ENCODE measurements around the gene PIGV.

Gene PIGV

GRCh38 chr1:26787706-26788514, at the start of gene PIGV:
Gene PIGV, plus strand, starts transcription at chr1:26787950. Its CDS starts 2,866 bp downstream, at chr1:26790816.
- peak; percentile 65 to 70 for DNase-seq (ENCODE audit: low read depth in 2 of 2)

GRCh38 chr1:26739329-26739914, 48.3 kb upstream of the PIGV start:
- no peak for DNase-seq (ENCODE audit: low read depth in 2 of 2)

DNA sequence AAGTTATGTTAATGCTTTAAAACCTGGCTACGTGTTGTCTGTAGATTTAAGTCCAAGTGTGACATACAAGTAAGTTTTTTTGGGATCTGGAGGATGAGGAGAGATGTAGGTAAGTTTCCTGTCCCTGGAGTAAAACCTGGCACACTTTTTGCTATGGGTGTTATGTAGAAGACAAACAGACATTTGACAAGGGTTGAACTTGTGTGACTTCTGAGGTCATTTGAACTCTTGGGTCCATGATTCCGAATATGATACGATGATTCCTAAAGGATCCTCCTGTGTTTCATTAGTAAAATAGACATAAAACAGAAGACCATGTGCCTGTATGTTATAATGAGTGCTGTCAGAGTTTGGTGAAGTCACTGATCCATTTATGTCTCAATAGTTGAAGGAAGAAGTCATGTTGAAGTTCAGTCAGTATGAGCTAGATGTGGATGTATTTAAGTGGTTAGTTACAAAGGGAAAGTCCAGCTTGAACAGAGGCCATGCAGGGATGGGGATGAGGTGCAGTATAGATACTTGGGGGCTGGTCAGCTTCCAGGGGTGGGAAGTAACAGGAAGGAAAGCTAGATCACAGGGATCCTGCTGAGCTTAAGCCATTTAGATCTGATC, 47.6 kb upstream of the PIGV start:
- DNase-seq (ENCODE audit: low read depth in 2 of 2): no peak

GRCh38 chr1:26740952-26741351, 46.8 kb upstream of the PIGV start:
- no peak for DNase-seq (ENCODE audit: low read depth in 2 of 2)

- DNase-seq (ENCODE audit: low read depth in 2 of 2): no peak
Measured at GRCh38 chr1:26743426-26744059, 44.2 kb upstream of the PIGV start.

DNA sequence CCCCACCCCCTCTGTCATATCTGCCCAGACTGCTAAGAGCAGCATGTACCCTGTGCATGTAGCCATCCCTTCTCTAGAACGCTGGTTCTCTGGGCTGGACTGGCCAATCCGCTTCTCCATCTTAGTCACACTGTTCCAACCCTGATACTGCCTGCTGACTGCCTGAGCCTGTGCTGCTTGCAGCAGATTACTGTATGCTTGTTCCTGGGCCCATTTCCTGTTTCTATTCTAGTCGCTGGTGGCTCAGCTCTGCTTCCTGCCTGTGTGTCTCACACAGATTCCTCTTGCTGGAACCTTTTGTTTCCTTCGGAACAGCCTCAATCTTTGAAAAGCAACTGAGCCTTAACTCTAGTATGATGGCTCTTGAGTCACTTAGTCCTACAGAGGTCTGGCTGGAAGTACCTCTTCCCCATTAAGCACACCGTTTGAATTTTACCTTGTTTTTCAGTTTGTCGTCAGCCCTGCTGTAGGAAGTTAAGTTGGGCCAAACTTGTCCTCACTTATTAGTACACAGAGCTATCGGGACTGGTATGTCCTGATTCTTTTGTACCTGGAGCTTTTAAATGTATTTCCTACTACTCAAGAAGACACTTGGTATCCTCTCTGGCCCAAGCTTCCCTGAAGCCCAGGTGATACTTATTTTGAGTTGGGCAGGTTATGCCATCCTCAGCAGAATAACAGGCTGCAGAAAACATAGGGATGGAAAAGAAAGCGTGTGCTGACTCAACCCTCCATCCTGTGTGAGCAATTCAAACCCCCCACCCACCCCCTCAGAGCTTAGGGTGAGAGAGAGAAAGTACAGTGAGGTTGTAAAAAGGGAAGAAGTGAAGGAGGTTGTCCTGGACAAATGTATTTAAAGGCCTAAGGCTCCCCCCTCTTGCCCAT, 43.4 kb upstream of the PIGV start:
- DNase-seq (ENCODE audit: low read depth in 2 of 2): peak; percentile 66

DNA sequence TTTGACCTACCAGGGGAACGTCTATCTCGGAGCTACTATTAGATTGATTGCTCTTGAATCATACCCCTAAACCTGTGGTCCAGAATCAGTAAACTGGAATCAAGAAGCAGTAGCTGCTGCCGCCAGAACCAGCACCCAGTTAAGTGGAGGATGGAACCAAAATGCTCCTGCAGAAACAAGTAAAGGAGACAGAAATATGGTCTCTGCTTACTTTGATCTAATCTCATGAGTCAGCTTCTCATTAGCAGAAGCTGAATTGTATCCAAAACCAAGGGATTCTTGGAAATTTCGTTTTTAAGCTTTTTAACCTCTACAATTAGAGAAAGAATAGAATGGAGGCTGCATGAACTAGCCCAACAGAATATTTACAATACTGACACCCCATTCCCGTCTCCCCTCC, 42.6 kb upstream of the PIGV start:
- no peak for DNase-seq (ENCODE audit: low read depth in 2 of 2)

DNA sequence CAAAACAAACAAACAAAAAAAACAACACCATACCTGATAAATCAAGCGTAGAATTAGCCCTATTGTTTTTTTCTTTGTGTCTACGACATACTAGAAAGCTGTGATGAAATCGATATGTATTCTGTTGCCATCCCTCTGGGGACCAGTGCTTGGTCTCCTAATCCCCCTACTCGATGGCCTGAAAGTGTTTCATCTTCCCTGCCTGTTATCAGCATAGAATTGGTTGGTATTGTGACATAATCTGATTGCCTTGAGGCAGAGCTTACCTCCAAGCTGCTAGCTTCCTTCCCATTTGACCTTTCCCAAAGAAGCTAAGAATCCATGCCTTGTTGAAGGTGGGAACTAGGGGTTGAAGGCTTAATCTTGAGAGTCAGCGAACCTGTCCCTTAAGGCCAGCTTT, 40.7 kb upstream of the PIGV start:
- DNase-seq (ENCODE audit: low read depth in 2 of 2): no peak

- no peak for DNase-seq (ENCODE audit: low read depth in 2 of 2)
Measured at GRCh38 chr1:26748351-26748750, 39.4 kb upstream of the PIGV start.

- no peak for DNase-seq (ENCODE audit: low read depth in 2 of 2)
Measured at GRCh38 chr1:26749458-26749857, 38.3 kb upstream of the PIGV start.

- no peak for DNase-seq (ENCODE audit: low read depth in 2 of 2)
Measured at GRCh38 chr1:26750428-26750827, 37.3 kb upstream of the PIGV start.

- DNase-seq (ENCODE audit: low read depth in 2 of 2): no peak
Measured at GRCh38 chr1:26752519-26752918, 35.2 kb upstream of the PIGV start.

- no peak for DNase-seq (ENCODE audit: low read depth in 2 of 2)
Measured at GRCh38 chr1:26754086-26754874, 33.5 kb upstream of the PIGV start.

DNA sequence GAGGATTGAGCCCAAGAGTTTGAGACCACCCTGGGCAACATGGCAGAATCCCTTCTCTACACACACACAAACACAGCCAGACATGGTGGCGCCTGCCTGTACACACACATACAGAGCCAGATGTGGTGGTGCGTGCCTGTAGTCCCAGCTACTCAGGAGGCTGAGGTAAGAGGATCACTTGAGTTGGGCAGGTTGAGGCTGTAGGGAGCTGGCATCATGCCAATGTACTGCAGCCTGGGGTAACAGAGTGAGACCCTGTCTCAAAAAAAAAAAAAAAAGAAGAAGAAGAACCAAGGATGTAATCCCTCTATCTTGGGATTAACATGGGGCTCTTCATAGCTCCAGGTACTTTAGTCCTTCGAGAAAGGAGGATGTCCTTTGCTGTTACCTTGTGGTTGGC, 29.4 kb upstream of the PIGV start:
- DNase-seq (ENCODE audit: low read depth in 2 of 2): no peak

DNA sequence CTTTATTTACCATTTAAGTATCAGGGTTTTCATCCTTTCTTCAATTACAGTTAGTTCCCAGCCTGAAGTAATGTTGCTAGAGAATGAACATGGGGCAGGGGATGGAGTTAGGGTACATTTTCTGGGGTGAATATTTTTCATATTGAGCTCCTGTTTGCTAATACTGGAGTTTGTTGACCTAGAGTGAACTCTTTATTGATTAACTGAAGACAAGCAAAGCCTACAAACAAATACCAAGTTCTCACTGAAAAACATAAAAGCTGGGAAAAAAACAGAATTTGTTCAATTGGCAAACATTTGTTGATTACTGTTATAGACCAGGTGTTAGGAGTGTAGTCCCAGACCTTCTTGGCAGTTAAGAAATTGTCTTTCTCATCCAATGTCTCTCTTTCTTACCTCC, 28.2 kb upstream of the PIGV start:
- no peak for DNase-seq (ENCODE audit: low read depth in 2 of 2)

DNA sequence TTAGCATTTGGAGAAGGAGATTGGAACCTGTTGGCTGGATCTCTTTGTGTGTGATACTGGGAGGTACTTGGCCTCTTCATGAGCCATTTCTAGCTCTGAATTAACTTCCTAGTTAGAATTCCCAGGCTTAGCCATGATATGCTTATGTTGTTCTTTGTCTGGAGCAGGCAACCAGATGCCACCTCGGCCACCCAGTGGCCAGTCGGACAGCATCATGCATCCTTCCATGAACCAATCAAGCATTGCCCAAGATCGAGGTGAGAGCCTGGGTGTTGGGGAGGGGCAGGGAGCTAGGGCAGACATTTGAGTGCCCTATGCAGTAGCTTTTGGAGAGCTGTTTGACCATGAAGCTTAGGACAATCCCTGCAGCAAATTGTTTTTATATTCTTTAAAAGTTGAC, 26.5 kb upstream of the PIGV start:
- no peak for DNase-seq (ENCODE audit: low read depth in 2 of 2)

DNA sequence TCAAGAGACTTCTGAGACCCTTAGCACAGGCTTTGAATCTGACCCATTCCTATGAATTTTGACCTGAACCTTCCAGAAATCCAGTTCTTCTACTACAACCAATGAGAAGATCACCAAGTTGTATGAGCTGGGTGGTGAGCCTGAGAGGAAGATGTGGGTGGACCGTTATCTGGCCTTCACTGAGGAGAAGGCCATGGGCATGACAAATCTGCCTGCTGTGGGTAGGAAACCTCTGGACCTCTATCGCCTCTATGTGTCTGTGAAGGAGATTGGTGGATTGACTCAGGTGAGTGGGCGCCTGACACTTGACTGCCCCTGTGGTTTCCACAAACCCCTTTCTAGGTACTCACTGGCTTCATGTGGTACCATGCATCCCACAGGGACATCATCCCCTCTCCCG, 20.0 kb upstream of the PIGV start:
- DNase-seq (ENCODE audit: low read depth in 2 of 2): no peak

DNA sequence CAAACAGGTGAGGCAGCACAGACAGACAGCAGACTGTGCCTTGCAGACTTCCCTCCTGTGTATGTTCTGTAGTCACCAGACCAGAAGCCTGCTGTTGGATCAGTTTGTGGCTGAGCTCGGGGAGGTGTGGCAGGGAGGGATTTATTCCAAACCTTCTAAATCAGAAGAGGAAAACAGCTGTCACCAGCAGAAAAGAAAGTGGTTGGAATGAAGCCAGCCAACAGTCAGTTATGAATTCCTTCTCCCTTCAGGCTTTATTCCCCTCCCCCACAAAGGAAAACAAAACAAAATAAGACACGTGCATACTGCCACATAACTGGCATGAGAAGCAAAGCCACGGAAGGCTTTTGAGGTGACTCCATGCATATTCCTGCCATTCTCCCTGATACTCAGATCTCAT, 19.0 kb upstream of the PIGV start:
- DNase-seq (ENCODE audit: low read depth in 2 of 2): peak; percentile 64 to 70

GRCh38 chr1:26771285-26771642, 16.5 kb upstream of the PIGV start:
- no peak for DNase-seq (ENCODE audit: low read depth in 2 of 2)

GRCh38 chr1:26771643-26772321, 16.0 kb upstream of the PIGV start:
- DNase-seq (ENCODE audit: low read depth in 2 of 2): peak; percentile 91 to 93
